ENCODE measurements around the gene GPS1.

Gene GPS1

DNA sequence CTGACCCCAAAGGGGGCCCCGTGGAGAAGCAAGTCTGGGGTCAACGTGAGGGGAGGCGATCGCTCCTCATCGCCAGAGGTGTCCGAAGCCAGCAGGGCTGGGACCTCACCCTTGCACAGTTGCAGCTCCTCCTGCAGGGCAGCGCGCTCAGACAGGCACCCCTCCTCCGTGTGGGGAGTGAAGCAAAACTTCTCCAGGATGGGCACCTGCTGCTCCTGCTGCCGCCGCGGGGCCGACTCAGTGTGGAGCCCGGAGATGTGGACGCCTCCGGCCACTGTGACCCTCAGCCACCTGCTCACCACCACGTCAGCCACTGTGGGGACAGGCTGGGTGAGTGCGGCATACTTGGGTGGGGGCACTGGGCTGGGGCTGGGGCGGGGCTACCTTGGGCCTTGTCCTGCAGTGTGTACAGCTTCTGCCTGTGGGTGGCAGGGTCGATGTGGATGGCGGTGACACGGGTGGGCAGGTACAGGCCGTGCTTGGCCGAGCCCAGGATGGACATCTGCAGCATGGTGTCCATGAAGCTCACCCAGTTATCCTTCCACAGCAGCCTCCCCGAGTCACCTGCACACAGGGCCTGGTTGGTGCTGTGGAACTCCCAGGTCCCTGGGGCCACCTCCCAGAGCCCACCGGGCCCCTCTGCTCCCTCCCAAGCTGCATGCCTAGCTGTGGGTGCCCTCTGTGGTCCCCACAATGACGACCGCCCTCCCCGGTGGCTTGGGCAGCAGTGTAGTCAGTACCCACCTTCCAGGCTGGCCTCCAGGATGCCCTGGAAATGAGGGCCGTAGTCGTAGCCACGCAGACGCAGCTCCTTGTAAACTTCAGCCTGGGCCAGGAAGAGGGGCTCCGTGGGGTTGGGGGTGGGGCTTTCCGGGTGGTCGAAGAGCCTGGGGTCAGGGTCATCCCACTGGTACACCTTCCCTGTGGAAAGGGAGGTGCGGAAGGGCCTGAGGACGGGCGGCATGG, 35.5 kb downstream of the GPS1 start:
- Histone ChIP-seq H3K27ac (no peak overlapping the region), H3K4me3 (no peak overlapping the region)
- TF ChIP-seq CTCF (IDR thresholded peaks at IDR 0.05) = no peak
- DNase-seq (ENCODE audit: low spot score) = no peak

DNA sequence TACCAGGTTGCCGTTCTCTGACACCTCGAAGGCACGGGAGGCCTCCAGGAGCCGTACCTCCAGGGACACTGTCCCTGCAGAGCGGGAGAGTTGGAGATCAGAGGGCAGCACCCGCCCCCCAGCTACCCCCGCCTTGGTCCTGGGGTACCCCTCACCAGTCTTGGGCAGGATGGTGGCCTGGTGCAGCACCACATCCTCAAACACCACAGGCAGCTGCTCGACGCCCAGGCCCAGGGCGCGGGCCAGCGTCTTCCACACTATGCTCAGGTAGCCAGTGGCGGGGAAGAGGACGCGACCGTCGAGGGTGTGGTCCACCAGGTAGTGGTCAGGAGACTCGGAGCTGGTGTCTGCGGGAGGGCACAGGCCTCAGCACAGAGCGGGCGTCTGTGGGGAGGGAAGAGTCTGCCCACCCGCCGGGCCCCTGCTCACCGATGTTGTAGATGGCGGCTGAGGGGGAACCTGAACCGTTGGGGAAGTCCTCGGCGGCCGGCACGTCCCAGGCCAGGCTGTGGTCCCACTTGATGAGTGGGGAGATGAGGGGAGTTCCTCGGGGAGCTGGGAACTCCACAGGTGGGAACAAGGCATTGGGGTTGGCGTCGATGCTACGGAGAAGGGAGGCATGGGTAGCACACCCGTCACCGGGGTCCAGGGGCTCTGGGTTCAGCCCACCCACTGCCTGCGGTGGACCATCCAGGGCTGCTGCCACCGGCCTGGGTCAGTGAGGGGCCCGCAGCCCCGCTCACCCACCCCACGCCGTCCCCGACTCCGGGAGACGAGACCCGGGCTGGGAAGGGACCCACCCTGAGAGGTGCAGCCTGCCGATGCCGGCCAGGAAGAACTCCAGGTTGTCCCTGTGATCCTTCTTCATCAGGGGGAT, 36.5 kb downstream of the GPS1 start:
- TF ChIP-seq CTCF (IDR thresholded peaks at IDR 0.05) = no peak
- DNase-seq (ENCODE audit: low spot score) = no peak
- H3K27ac ChIP-seq = no peak overlapping the region
- H3K4me3 ChIP-seq = no peak overlapping the region

GRCh38 chr17:82088838-82089722, 37.4 kb downstream of the GPS1 start:
- TF ChIP-seq CTCF (IDR thresholded peaks at IDR 0.05) = no peak
- H3K4me3 ChIP-seq = no peak overlapping the region
- no peak for DNase-seq (ENCODE audit: low spot score)
- no peak overlapping the region for H3K27ac ChIP-seq

GRCh38 chr17:82089723-82090548, 38.2 kb downstream of the GPS1 start:
- no peak overlapping the region for H3K4me3 ChIP-seq
- DNase-seq (ENCODE audit: low spot score) = no peak
- H3K27ac ChIP-seq = no peak overlapping the region
- TF ChIP-seq CTCF (IDR thresholded peaks at IDR 0.05) = no peak

DNA sequence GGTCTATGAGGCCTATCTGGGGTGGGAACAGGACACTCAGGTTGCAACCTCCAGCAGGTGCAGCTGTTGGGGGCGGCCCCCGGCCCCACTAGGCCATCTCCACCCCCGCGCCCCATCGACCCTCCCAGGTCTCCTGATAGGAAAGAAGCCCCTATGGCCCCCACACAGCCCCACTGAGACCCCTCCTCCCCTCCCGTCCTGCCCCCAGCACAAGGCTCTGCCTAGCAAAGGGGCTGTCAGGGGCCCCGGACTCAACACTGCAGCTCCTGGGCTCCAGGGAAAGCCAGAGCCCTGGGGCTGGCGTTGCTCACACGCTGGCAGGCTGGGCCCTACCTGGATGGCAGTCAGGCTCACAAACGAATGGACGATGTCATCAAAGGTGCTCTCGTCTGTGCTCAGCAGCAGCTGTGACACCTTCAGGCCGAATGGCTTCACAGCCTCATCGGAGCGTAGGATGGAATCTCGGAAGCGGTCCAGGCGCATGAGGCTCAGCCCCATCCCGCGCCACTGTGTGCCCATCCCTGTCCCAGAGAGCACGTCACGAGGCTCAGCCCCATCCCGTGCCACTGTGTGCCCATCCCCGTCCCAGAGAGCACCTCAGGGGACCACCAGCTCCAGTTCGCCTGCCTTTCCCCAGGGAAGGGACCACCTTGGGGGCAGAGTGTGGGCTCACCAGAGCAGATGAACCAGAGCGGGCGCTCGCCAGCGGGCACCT, 39.0 kb downstream of the GPS1 start:
- Histone ChIP-seq H3K27ac (no peak overlapping the region), H3K4me3 (no peak overlapping the region)
- no peak for TF ChIP-seq CTCF (IDR thresholded peaks at IDR 0.05)
- DNase-seq (ENCODE audit: low spot score) = no peak

All from coronary artery (tissue), 2 donors.